PFSK-1 (cell line): ENCODE results near the gene SLC39A9.

Experiments used
- POLR2AphosphoS5 ChIP-seq: IDR thresholded peaks from 2 replicates; pipeline ENCODE4 v1.6.1; 2012; ENCODE audit warnings: low read depth, mild to moderate bottlenecking, control low read depth, low read length, moderate library complexity
- SIN3A ChIP-seq: IDR thresholded peaks from 2 replicates; pipeline ENCODE4 v1.6.1; 2012; ENCODE audit warnings: mild to moderate bottlenecking, low read length, moderate library complexity, borderline replicate concordance; ENCODE audit not compliant: insufficient read depth
- TAF1 ChIP-seq: IDR thresholded peaks from 2 replicates; pipeline ENCODE4 v1.6.1; 2012; ENCODE audit warnings: low read length, control low read depth, borderline replicate concordance; ENCODE audit not compliant: insufficient read depth
- TF ChIP-seq, protein P1 (sequence below), 2 experiments: IDR thresholded peaks; 2 replicates each; pipeline versions ENCODE4 v1.6.1 to v1.8.0; 2011 to 2012; ENCODE audit warnings: low read depth in 2 of 2, low read length in 2 of 2, control low read depth in 1 of 2, inconsistent platforms in 1 of 2, mild to moderate bottlenecking in 1 of 2, moderate library complexity in 1 of 2; ENCODE audit not compliant: insufficient read depth in 1 of 2

DNA sequence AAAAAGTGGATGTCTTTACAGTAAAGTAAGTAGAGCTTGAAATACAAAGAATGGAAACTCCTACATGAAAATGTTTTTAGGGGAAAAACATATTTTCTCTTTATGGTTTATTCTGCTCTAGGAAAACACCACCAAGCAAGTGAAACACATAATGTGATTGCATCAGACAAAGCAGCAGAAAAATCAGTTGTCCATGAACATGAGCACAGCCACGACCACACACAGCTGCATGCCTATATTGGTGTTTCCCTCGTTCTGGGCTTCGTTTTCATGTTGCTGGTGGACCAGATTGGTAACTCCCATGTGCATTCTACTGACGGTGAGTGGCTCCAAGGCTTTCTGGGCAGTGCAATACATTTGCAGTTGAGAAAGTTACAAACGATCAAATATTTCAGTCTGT is 43.5 kb downstream of the SLC39A9 start:
- TF ChIP-seq, protein P1, sequence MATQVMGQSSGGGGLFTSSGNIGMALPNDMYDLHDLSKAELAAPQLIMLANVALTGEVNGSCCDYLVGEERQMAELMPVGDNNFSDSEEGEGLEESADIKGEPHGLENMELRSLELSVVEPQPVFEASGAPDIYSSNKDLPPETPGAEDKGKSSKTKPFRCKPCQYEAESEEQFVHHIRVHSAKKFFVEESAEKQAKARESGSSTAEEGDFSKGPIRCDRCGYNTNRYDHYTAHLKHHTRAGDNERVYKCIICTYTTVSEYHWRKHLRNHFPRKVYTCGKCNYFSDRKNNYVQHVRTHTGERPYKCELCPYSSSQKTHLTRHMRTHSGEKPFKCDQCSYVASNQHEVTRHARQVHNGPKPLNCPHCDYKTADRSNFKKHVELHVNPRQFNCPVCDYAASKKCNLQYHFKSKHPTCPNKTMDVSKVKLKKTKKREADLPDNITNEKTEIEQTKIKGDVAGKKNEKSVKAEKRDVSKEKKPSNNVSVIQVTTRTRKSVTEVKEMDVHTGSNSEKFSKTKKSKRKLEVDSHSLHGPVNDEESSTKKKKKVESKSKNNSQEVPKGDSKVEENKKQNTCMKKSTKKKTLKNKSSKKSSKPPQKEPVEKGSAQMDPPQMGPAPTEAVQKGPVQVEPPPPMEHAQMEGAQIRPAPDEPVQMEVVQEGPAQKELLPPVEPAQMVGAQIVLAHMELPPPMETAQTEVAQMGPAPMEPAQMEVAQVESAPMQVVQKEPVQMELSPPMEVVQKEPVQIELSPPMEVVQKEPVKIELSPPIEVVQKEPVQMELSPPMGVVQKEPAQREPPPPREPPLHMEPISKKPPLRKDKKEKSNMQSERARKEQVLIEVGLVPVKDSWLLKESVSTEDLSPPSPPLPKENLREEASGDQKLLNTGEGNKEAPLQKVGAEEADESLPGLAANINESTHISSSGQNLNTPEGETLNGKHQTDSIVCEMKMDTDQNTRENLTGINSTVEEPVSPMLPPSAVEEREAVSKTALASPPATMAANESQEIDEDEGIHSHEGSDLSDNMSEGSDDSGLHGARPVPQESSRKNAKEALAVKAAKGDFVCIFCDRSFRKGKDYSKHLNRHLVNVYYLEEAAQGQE (IDR thresholded peaks at IDR 0.05; ENCODE audit: insufficient read depth in 1 of 2, low read depth in 2 of 2, low read length in 2 of 2): no peak
- TF ChIP-seq POLR2AphosphoS5 (no peak), SIN3A (no peak), TAF1 (no peak)
